GM19463 (cell line): ENCODE measurements around the gene EXOSC5.
A peak's percentile ranks its signal among the peaks of the same experiment; 100 is the strongest.
"Not testable (repeated sequence)": the region's sequence is repeated elsewhere in the genome, so short reads cannot be mapped to it uniquely, and the experiment has no call there.

ENCODE experiments used
- ATAC-seq: cut with Tn5 transposase; IDR thresholded peaks from one replicate; pipeline ENCODE4 v1.9.1; 2021; ENCODE audit warnings: mild to moderate bottlenecking, moderate library complexity; ENCODE audit not compliant: unreplicated experiment

The EXOSC5 gene

GRCh38 chr19:41371541-41371940, 25.6 kb downstream of the EXOSC5 start:
- no peak for ATAC-seq

DNA sequence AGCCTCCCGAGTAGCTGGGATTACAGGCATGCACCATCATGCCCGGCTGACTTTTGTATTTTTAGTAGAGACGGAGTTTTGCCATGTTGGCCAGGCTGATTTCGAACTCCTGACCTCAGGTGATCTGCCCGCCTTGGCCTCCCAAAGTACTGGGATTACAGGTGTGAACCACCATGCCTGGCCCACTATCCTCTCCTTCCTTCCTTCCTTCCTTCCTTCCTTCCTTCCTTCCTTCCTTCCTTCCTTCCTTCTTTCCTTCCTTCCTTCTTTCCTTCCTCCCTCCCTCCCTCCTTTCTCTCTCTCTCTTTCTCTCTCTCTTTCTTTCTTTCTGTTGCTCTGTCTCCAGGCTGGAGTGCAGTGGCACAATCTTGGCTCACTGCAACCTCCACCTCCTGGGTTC, 26.0 kb downstream of the EXOSC5 start:
- ATAC-seq: not testable (repeated sequence)

DNA sequence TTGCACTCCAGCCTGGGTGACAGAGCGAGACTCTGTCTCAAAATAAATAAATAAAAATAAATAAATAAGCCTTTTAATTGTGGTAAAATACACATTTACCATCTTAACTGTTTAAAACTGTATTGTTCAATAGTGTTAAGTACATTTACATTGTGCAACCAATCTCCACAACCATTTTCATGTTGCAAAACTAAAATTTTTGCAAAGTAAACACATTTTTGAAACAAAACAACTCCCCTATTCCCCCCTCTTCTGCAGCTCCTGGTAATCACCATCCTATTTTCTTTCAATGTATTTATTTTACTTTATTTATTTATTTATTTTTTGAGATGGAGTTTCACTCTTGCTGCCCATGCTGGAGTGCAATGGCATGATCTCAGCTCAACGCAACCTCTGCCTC, 27.4 kb downstream of the EXOSC5 start:
- no peak for ATAC-seq

DNA sequence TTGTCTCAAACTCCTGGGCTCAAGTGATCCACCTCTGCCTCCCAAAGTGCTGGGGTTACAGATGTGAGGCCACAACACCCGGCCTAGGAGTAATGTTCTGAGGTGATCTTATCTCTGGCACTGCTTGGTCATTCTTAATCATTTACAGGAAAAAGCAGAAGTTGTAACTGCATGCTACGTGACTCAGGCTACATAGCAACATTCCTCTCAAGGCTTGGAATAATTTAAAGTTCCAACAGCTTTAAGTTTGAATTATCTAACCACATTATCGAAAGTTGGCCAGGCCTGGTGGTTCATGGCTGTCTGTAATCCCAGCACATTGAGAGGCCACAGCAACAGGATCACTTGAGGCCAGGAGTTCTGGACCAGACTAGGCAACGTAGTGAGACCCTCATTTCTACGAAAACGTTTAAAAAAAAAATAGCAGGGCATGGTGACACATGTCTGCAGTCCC, 29.3 kb downstream of the EXOSC5 start:
- ATAC-seq: peak; percentile 38

DNA sequence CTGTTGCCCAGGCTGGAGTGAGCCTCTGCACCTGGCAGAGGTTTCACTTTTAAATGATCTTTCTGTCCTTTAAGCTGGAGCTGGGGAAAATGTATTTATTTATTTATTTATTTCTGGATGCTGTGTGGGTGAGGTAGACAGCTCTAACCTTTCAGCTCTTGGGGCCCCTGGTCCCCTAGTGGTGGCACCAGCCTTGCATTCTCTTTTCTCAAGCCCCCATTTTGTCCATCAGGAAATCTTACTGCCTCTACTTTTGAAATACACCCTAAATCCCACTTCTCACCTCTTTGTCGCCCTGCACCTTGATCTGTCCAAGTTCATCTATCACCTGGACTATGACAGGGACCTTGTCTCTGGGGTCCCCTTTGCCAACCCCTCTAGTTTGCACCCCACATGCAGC, 31.1 kb downstream of the EXOSC5 start:
- no peak for ATAC-seq

DNA sequence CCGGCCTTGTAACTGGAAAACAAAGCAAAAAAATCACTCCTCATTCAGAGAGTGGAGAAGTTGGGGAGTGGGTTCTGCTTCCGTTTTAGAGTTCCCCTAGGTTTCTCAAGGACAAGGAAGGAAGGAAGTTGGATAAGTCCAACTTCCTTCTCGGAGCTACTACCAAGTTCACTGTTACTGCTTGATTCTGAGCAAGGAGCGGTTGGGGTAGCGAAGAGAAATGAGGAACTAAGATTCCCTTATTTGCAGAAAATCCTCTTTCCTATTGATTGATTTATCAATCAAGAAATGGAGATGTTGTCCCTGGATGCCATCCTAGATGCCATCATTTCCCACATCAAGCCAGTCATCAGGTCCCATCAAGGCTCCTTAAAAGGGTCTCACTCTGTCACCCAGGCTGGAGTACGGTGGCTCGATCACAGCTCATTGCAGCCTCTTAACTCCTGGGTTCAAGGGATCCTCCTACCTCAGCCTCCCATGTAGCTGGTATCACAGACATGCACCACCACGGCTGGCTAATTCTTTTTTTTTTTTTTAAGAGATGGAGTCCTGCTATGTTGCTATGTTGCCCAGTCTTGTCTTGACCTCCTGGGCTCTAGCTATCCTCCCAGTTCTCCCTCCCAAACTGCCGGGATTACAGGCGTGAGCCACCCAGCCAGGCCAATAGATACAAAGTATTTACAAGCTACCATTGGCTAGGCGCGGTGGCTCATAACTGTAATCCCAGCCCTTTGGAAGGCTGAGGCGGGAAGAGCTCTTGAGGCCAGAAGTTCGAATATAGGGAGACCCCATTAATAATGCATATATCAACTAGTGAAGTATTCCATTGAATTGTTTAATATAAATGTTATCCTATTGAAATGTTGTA, 32.4 kb downstream of the EXOSC5 start:
- no peak for ATAC-seq

DNA sequence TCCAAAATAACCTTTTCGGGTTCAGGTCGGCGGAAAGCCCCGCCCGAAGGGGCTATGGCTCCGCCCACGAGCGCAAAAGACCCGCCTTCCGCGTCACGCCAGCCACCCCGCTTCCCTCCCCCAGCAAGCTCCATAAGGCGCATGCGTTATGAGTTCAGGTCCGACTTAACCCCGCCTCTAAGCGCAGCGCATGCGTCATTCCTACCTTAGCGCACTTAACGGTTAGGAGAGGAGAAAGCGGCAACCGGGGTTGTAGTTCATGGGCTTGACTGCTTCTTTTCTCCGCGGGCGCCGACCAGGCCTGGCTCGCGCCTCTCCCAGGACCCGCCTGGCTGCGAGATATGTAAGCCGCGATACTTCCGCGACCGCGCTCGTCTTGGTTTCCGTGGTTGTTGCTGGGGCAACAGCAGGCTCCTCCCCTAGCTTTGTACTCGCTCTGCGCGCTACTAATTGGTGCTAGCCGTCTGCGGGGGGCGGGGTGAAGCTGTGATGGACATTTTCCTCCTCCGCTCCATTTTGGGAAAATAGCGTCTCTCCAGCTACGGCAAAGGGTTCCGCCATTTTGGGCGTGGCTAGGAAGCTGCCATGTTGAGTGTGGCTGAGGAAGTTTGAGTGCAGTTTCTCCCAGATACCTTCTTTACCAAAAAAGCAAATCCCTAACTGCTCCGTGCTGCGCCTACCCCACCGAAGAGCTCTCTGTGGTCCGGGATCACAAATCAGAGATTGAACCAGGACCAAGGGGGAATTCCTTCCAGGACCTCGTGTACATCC, 33.2 kb downstream of the EXOSC5 start, which contains the start of gene B9D2:
Gene B9D2 (minus strand): TSS at position 397 of the 771 bp plus-strand sequence. CDS start 630 bp downstream, outside the sequence.
- peak; percentile 74 for ATAC-seq

GRCh38 chr19:41363371-41363752, 33.8 kb downstream of the EXOSC5 start:
- ATAC-seq: no peak

GRCh38 chr19:41362143-41362847, 34.9 kb downstream of the EXOSC5 start:
- no peak for ATAC-seq

GRCh38 chr19:41359741-41360140, 37.4 kb downstream of the EXOSC5 start:
- no peak for ATAC-seq

DNA sequence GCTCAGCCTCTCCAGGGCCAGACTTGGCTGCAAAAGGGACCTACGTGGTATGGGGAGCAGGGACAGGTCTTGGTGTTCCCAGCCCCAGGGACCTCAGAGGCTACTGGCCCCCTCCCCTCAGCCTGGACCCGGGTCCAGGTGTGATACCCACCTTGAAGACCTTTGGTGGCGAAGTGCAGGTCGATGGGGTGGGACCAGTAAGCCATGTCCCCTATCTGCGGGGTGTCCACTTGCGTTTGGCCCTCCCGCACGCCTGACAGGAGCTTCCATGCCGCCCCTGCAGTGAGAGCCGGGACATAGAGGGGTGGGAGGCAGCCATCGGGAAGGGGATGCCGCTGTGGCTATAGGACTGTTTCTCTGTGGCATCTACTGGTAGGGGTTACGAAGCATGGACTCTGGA, 39.4 kb downstream of the EXOSC5 start:
- ATAC-seq: no peak

DNA sequence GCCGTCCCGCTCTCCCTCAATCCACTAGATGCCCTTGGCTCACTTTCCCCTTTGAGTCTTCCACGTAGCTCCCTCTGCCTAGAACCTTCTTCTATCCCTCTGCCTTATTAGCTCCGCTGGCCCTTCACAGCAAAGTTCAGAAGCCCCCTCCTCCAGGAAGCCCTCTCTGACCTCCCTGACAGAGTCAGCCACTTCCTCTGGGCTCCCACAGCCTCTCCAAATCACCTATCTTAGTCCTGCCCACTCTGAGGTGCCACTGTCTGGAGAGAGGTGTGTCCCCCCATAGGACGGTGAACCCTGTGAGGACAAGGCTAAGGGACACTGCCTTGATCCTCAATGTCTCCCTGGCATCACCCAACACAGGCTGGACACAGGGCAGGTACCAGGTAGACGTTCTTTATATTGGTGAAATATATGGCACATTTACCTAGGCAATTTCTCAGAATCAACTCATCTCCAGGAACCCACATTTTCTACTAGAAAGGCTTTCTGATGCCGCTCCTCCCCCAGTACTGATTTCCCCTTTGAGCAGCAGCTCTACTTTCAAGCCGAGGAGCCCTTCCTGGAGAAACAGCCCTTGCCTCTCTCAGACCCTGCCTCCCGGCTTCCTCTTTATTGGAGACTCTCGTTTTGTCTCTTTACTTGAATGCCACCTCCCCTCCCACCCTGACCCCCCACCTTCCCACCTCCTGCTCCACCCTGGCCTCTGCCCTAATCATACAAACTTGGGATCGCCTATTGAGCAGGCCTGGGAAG, 40.0 kb downstream of the EXOSC5 start:
- no peak for ATAC-seq

DNA sequence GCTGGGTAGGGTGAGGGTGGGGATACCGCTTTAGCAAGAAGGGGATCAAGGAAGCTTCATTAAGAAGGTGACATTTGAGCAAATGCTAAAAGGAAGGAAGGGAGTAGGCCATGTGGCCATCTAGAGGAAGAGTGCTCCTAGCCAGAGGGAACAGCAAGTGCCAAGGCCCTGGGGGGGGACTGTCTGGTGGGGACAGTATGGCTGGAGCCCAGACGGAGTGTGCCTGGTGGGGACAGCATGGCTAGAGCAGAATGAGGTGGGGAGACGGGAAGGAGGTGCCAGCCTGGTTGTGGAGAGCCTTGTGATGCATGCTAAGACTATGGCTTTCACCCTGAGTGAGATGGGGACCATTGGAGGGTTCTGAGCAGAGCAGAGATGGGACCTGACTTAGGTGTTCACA, 41.4 kb downstream of the EXOSC5 start:
- no peak for ATAC-seq

DNA sequence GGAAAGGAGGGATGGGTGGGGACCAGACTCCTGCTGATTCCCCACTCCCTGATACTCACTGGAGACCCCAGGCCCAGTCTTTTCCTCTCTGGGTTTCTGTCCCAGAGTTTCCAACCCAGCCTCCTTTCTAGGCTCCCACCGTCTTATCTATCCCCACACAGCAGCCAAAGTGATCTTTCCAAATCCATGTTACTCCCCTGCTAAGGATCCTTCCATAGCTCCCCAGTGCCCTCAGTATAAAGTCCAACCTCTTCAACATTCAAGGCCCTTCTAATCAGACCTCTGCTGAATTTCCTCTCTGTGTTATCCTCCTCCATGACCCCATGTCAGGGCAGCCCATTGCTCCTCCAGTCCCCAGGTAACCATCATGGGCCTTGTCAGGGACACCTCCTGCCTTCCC, 42.1 kb downstream of the EXOSC5 start:
- no peak for ATAC-seq

DNA sequence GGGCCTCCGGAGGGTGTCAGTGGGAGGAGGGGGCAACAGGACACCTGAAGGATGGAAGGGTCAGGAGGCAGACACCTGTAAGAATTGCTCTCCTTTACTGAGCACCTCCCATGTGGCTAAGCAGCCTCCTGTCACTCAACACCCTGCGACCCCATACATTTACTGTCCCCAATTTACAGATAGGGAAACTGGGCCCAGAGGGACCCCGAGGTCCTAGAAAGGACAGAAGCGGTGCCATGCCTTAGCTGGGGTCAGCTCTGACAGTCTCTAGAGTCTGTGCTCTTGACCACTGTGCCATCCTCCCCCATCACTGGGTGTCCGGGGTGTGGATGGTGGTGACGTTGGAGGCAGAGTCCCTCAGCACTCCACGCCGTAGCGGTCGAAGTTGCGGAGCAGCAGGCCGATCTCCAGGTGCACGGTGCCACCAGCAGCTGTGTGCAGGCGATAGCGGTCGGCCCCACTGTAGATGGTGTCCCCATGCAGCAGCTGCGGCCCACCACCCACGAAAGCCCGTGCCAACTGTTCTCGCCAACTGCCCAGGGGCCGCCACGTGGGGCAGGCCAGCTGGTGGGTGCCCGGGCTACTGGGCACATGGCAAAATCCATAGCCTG, 42.7 kb downstream of the EXOSC5 start:
- no peak for ATAC-seq

DNA sequence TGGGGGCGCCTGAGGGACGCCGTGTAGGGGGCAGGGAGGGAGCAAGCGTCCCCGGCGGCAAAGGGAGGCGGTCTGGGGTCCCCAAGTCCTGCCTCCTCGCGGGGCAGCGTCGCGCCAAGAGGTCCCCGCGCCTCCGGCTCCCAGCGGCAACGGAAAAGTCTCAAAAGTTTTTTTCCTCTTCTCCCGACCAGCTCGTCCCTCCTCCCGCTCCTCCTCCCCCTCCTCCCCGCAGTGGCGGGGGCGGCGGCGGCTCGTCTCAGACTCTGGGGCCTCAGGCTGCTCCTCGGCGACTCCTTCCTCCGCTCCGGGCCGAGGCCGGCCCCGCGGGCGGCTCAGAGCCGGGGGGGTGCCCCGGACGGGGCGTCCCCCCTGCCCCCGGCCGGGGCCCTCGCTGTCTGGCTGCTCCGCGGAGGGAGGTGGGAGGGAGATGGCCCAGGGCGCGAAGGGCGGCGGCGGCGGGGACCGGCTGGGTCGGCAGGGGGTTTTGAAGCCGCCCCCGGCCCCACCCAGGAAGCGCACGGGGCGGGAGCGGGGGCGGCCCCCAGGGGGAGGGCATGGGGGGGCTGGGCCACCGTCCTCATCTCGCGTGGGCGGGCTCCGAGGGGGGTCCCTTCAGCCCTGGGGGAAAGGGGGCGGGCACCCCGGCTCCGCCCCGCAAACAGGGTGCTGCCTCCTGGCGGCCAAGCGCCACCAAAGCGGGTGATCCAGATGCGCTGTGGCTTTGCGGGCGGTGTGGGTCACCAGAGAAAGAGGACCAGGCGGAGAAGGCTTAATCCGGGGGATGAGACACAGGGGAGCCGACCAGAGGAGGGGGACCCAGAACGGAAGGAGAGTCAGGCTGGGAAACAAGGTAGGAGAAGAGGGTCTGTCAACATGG, 43.5 kb downstream of the EXOSC5 start, which contains the start of gene TGFB1:
Gene TGFB1 (minus strand): TSS at position 457 of the 877 bp plus-strand sequence. CDS start 878 bp downstream, outside the sequence.
- peak; percentile 46 for ATAC-seq

DNA sequence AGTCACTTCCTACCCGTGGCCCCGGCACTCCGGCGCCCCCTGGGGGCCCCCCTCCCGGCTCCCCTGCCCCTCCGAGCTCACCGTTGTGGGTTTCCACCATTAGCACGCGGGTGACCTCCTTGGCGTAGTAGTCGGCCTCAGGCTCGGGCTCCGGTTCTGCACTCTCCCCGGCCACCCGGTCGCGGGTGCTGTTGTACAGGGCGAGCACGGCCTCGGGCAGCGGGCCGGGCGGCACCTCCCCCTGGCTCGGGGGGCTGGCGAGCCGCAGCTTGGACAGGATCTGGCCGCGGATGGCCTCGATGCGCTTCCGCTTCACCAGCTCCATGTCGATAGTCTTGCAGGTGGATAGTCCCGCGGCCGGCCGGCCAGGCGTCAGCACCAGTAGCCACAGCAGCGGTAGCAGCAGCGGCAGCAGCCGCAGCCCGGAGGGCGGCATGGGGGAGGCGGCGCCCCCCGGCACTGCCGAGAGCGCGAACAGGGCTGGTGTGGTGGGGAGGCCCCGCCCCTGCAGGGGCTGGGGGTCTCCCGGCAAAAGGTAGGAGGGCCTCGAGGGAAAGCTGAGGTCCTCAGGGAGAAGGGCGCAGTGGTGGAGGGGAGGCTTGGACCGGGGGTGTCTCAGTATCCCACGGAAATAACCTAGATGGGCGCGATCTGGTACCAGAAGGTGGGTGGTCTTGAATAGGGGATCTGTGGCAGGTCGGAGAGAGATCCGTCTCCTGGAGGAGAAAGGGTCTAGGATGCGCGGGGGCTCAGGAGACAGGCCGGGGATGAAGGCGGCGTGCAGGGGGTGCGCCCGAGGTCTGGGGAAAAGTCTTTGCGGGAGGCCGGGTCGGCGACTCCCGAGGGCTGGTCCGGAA, 44.3 kb downstream of the EXOSC5 start:
- no peak for ATAC-seq

GRCh38 chr19:41352279-41352608, 44.9 kb downstream of the EXOSC5 start:
- ATAC-seq: no peak
